GM12878 (cell line): ENCODE results near the gene CLTCL1. TPM values are rescaled to one million over a fixed set of nuclear protein-coding genes. Genes with fewer than 3 reads are reported as not detected.
A peak's percentile ranks its signal among the peaks of the same experiment; 100 is the strongest.

Experiments
- ATAC-seq: fragments of 200-7000 bp; cut with Tn5 transposase; 3 replicates; pipeline ENCODE4 v1.9.1; 2020; ENCODE audit warnings: mild to moderate bottlenecking, moderate library complexity
- BruUV-seq: library from RNA; stranded (reverse); fragments of 400-500 nt; replicated peaks from 2 replicates; lab custom pipeline; 2021; lab: Mats Ljungman, UMichigan
- CTCF ChIA-PET: fragments of 300-600 bp; sonication (Branson Sonifier 250); formaldehyde crosslinking; extraction: SDS; loops from one replicate; lab custom pipeline; 2021; ENCODE audit warnings: inconsistent platforms; lab: Yijun Ruan, JAX
- POLR2A ChIA-PET: fragments of 350-600 bp; formaldehyde crosslinking; extraction: SDS; loops from one replicate; lab custom pipeline; 2021; ENCODE audit warnings: inconsistent platforms; lab: Charles Lee
- RAD21 ChIA-PET: fragments of 300-600 bp; sonication (Branson Sonifier 250); formaldehyde crosslinking; loops from one replicate; lab custom pipeline; 2023; ENCODE audit warnings: antibody characterized with exemption; ENCODE audit not compliant: unreplicated experiment; lab: Charles Lee
- SMC1A ChIA-PET: fragments of 300-600 bp; sonication (Branson Sonifier 250); formaldehyde crosslinking; loops from one replicate; lab custom pipeline; 2023; ENCODE audit not compliant: unreplicated experiment, uncharacterized antibody; lab: Charles Lee
- DNase-seq: peaks from one replicate; pipeline ENCODE4 v3.0.0-alpha.2; 2011; ENCODE audit warnings: low read depth, low spot score
- FAIRE-seq: peaks from 3 replicates; lab custom pipeline; 2011; peaks lifted over from hg19 to GRCh38; lab: Jason Lieb, UNC
- H2AFZ ChIP-seq: 2 replicates; pipeline ENCODE4 v1.6.0; 2011; ENCODE audit warnings: low read depth, low read length, control low read depth; ENCODE audit not compliant: control insufficient read depth
- H3K27ac ChIP-seq: 2 replicates; pipeline ENCODE4 v1.5.1; 2011; ENCODE audit warnings: control low read depth; ENCODE audit not compliant: control insufficient read depth, insufficient read depth
- H3K27me3 ChIP-seq, 2 experiments: replicated peaks in 1 of 2; 2 replicates each; pipeline versions ENCODE4 v1.6.0 to v1.6.1; 2011; ENCODE audit warnings: low read length in 1 of 2; ENCODE audit not compliant: control insufficient read depth in 2 of 2, insufficient read depth in 2 of 2
- H3K36me3 ChIP-seq, 2 experiments: 2 replicates each; pipeline ENCODE4 v1.5.1; 2011; ENCODE audit warnings: low read length in 1 of 2; ENCODE audit not compliant: control insufficient read depth in 2 of 2, insufficient read depth in 2 of 2
- H3K4me1 ChIP-seq: 2 replicates; pipeline ENCODE4 v1.6.1; 2011; ENCODE audit warnings: mild to moderate bottlenecking, low read length, moderate library complexity, mixed read lengths; ENCODE audit not compliant: control insufficient read depth, insufficient read depth
- H3K4me2 ChIP-seq: 2 replicates; pipeline ENCODE4 v1.6.0; 2011; ENCODE audit warnings: control low read depth; ENCODE audit not compliant: control insufficient read depth, insufficient read depth
- H3K4me3 ChIP-seq: fragments of 200-600 bp; sonication (generic); 2 replicates; pipeline ENCODE4 v1.5.1; 2016
- H3K79me2 ChIP-seq: 2 replicates; pipeline ENCODE4 v1.6.0; 2011; ENCODE audit warnings: low read length; ENCODE audit not compliant: control insufficient read depth, insufficient read depth
- H3K9ac ChIP-seq: 2 replicates; pipeline ENCODE4 v1.8.0; 2011; ENCODE audit warnings: low read length, control low read depth, mixed read lengths; ENCODE audit not compliant: control insufficient read depth, insufficient read depth
- H3K9me3 ChIP-seq: replicated peaks from 3 replicates; pipeline ENCODE4 v1.5.1; 2011; ENCODE audit warnings: mild to moderate bottlenecking, low read length; ENCODE audit not compliant: control insufficient read depth, insufficient read depth
- H4K20me1 ChIP-seq: 2 replicates; pipeline ENCODE4 v1.6.0; 2011; ENCODE audit not compliant: control insufficient read depth, insufficient read depth
- BCL3 ChIP-seq: IDR thresholded peaks from 2 replicates; pipeline ENCODE4 v1.6.1; 2011; ENCODE audit warnings: borderline replicate concordance, low read depth, mild to moderate bottlenecking, moderate library complexity, low read length; ENCODE audit not compliant: insufficient read depth, poor library complexity, severe bottlenecking
- CTCF ChIP-seq, 3 experiments: IDR thresholded peaks in 2 of 3; conservative IDR thresholded peaks in 1 of 3; 2 replicates each; pipeline ENCODE4 v1.5.1; 2011; ENCODE audit warnings: low read depth in 3 of 3, low read length in 3 of 3, mild to moderate bottlenecking in 3 of 3, control low read depth in 2 of 3, moderate library complexity in 2 of 3, inconsistent platforms in 1 of 3, mixed read lengths in 1 of 3; ENCODE audit not compliant: control insufficient read depth in 2 of 3, insufficient read depth in 1 of 3; ENCODE audit errors: extremely low read depth in 1 of 3
- NFYA ChIP-seq: IDR thresholded peaks from 2 replicates; pipeline ENCODE4 v1.6.1; 2011; ENCODE audit warnings: low read depth, mild to moderate bottlenecking, low read length, improper control_type of control experiment, borderline replicate concordance
- RAD21 ChIP-seq: IDR thresholded peaks from 2 replicates; pipeline ENCODE4 v1.6.1; 2011; ENCODE audit warnings: mild to moderate bottlenecking, low read depth, low read length, moderate library complexity; ENCODE audit not compliant: insufficient read depth
- SMC3 ChIP-seq: IDR thresholded peaks from 2 replicates; pipeline ENCODE4 v1.6.1; 2011; ENCODE audit warnings: low read length, improper control_type of control experiment, borderline replicate concordance
- YY1 ChIP-seq: IDR thresholded peaks from 2 replicates; pipeline ENCODE4 v1.6.1; 2011; ENCODE audit warnings: low read depth, mild to moderate bottlenecking, low read length
- ZNF24 ChIP-seq: fragments of 450-650 bp; IDR thresholded peaks from 2 replicates; pipeline ENCODE4 v1.6.1; 2017; ENCODE audit warnings: antibody characterized with exemption, mild to moderate bottlenecking
- WGBS: methylation state at CpG from one replicate; pipeline ENCODE4 v1.1.6; 2016; ENCODE audit warnings: low lambda C conversion rate; ENCODE audit not compliant: insufficient replicate concordance, insufficient coverage; ENCODE audit errors: missing lambda C conversion rate; 5-methylcytosine and 5-hydroxymethylcytosine counted together
- in situ Hi-C: fragments of 300-500 bp; cut with MboI; formaldehyde crosslinking; loops from 9 replicates; pipeline ENCODE4 v1.14.3; 2018; ENCODE audit warnings: mixed read lengths
- intact Hi-C: fragments of 100-400 bp; cut with micrococcal nuclease; formaldehyde crosslinking; loops from one replicate; pipeline ENCODE4 v1.14.2; 2022; ENCODE audit not compliant: unreplicated experiment
- polyA plus RNA-seq, 11 experiments: library from polyadenylated mRNA; depleted of rRNA in 4 of 11; unstranded in 6 of 11; stranded (reverse) in 5 of 11; fragments of >200 nt; fragmentation: Nextera tagmentation in 4 of 11; fragmentation: Illumina TruSeq in 1 of 11; extraction: Ambion mirVana in 4 of 11; extraction: Trizol in 1 of 11; gene quantifications; 1 replicate in 1 of 11; 2 replicates in 10 of 11; pipeline versions ENCODE4 v1.2.1 to v1.2.3, GENCODE V29; 2011 to 2016; ENCODE audit warnings: inconsistent platforms in 2 of 11, missing spikeins in 2 of 11, low read depth in 1 of 11
- total RNA-seq, 4 experiments: library from RNA; depleted of rRNA in 3 of 4; stranded (reverse); fragments of >200 nt in 3 of 4; fragmentation: Illumina TruSeq in 1 of 4; extraction: Trizol in 1 of 4; gene quantifications; 2 replicates each; pipeline versions ENCODE4 v1.2.1 to v1.2.3, GENCODE V29; 2013 to 2021

CLTCL1 gene
- total and polyA plus RNA-seq, 10 of the 15 experiments (the other 5 are each of a cell fraction or from before 2014, with no cell fraction given) = under 0.01 to 0.35 (median 0.12) TPM; not detected in 2

GRCh38 chr22:19179497-19180048 lies 111.9 kb downstream of the CLTCL1 start:
- H3K9ac ChIP-seq = no peak overlapping the region; the same call in none of the 2 replicates
- no TSS peak for BruUV-seq
- FAIRE-seq (peak; percentile 98), ATAC-seq (peak; percentile 84), DNase-seq (peak; percentile 28)
- 28% methylated on average over 15 of the region's 15 CpGs for WGBS
- H4K20me1 ChIP-seq = no peaks in the 10 kb centered on the region
- peaks cover 16% of the 10 kb centered on the region for H3K79me2 ChIP-seq
- in situ Hi-C loops (loop anchor here (5.0 kb wide), 1 partner anchor 113 kb away; the partner anchor contains the start of gene CLTCL1), intact Hi-C loops (loop anchor here (2.0 to 5.0 kb wide), 4 partner anchors 35 to 451 kb away; partner anchors contain the start of genes C22orf39, ESS2, HIRA and MRPL40)
- peak overlapping the region; percentile 98 for H3K4me2 ChIP-seq
- H2AFZ ChIP-seq = peak overlapping the region; percentile 85
- H3K4me3 ChIP-seq = peak overlapping the region; percentile 76; the same call in 1 of the 2 replicates
- POLR2A ChIA-PET = interaction anchor here (0.6 to 1.1 kb wide), 3 partner anchors 10 to 113 kb away, joined by 3 read pairs; no protein-coding TSS in a partner anchor
- TF ChIP-seq BCL3 (no peak), ZNF24 (no peak), YY1 (0 out of 2 replicates have a peak, but pooled peaks have one; percentile 18), CTCF (IDR thresholded peaks at IDR 0.05 in 2 of 3, conservative IDR thresholded peaks at IDR 0.05 in 1 of 3; ENCODE audit: control insufficient read depth in 2 of 3, extremely low read depth in 1 of 3, insufficient read depth in 1 of 3, low read depth in 3 of 3, low read length in 3 of 3) (peak; percentile 69 to 77 (median 75)), NFYA (no peak), RAD21 (peak; percentile 75), SMC3 (peak; percentile 60; the same call in 1 of the 2 replicates)
- no peaks in the 10 kb centered on the region for H3K9me3 ChIP-seq
- no peaks in the 10 kb centered on the region for H3K36me3 ChIP-seq
- RAD21 ChIA-PET = interaction anchor here (1.0 to 2.3 kb wide), 13 partner anchors 35 to 450 kb away, joined by 3 to 21 read pairs (median 4); partner anchors contain the start of genes CDC45, ESS2, HIRA and MRPL40
- SMC1A ChIA-PET = interaction anchor here (0.7 to 3.0 kb wide), 6 partner anchors 35 to 450 kb away, joined by 3 to 19 read pairs (median 3); partner anchors contain the start of genes CDC45, ESS2 and UFD1
- CTCF ChIA-PET = interaction anchor here (0.6 to 3.6 kb wide), 31 partner anchors 10 to 451 kb away, joined by 3 to 36 read pairs (median 4); partner anchors contain the start of genes C22orf39, CDC45 and ESS2
- peaks cover 15% of the 10 kb centered on the region for H3K4me1 ChIP-seq
- peaks cover 0 to 1% of the 10 kb centered on the region in 2 experiments; a peak in 1 of 4 replicates for H3K27me3 ChIP-seq
- no peak overlapping the region for H3K27ac ChIP-seq
